ENCODE results near the gene MYRF.

The MYRF gene

DNA sequence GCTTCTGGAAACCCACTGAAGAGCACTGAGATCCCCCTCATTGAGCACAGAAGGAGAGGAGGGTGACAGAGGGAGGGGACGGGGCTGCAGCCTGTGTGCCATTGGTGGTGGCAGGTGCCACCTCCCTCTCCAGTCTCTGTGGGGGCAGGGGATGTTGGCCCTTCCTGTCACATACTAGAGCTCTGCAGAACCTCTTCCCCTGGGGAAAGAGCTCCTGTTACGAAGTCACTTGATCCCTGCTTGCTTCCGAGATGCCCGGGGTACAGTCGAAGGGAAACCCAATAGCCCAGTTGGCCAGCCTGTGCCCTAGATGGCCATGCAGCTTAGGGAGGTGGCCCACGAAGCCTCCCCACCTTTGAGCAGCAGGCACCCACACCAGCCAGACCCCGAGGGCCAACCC is 42.9 kb upstream of the MYRF start:
- Histone ChIP-seq H3K9ac (ENCODE audit: low read depth, low read length, poor library complexity, severe bottlenecking) (no peak overlapping the region), H3K4me1 (ENCODE audit: insufficient read depth, low read length, poor library complexity, severe bottlenecking) (no peaks in the 10 kb centered on the region), H3K27me3 (ENCODE audit: insufficient read depth, low read length, poor library complexity, severe bottlenecking) (no peaks in the 10 kb centered on the region), H3K79me2 (ENCODE audit: insufficient read depth, low read length) (no peaks in the 10 kb centered on the region), H2AFZ (ENCODE audit: low read length) (no peak overlapping the region), H3K36me3 (ENCODE audit: insufficient read depth, low read length) (no peaks in the 10 kb centered on the region), H3K4me2 (ENCODE audit: low read depth, low read length, poor library complexity, severe bottlenecking) (no peak overlapping the region), H3K9me3 (ENCODE audit: insufficient read depth, low read depth, low read length) (no peaks in the 10 kb centered on the region), H4K20me1 (ENCODE audit: insufficient read depth, low read length, poor library complexity, severe bottlenecking) (no peaks in the 10 kb centered on the region), H3K4me3 (ENCODE audit: low read length, poor library complexity, severe bottlenecking) (no peak overlapping the region), H3F3A (ENCODE audit: low read depth) (no peaks in the 10 kb centered on the region), H3K9me2 (replicated peaks; ENCODE audit: low read depth, low read length) (no peaks in the 10 kb centered on the region)
- TF ChIP-seq, protein P1, sequence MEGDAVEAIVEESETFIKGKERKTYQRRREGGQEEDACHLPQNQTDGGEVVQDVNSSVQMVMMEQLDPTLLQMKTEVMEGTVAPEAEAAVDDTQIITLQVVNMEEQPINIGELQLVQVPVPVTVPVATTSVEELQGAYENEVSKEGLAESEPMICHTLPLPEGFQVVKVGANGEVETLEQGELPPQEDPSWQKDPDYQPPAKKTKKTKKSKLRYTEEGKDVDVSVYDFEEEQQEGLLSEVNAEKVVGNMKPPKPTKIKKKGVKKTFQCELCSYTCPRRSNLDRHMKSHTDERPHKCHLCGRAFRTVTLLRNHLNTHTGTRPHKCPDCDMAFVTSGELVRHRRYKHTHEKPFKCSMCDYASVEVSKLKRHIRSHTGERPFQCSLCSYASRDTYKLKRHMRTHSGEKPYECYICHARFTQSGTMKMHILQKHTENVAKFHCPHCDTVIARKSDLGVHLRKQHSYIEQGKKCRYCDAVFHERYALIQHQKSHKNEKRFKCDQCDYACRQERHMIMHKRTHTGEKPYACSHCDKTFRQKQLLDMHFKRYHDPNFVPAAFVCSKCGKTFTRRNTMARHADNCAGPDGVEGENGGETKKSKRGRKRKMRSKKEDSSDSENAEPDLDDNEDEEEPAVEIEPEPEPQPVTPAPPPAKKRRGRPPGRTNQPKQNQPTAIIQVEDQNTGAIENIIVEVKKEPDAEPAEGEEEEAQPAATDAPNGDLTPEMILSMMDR (conservative IDR thresholded peaks at IDR 0.05; ENCODE audit: low read length): no peak
- TF ChIP-seq EZH2phosphoT487 (IDR thresholded peaks at IDR 0.05; ENCODE audit: borderline replicate concordance): no peak

DNA sequence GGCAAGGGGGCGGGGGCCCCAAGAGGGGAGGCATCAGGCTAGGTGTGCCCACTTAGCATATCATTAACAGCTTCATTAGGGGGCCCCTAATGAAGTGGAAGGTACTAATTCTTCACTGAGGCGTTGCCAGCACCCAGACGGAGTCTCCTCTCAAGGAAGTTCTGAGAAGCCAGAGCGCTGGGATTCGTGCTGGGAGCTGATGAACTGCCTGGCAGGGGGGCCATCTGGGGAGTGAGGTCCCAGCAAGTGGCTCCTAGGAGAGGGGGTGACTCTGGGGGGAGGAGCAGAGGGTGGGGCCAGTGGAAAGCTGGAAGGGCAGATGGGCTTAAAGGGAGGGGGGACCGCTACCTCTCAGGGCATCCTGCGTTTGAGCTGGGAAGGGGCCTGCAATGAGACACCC is 42.4 kb upstream of the MYRF start:
- Histone ChIP-seq H3K9me2 (replicated peaks; ENCODE audit: low read depth, low read length) (no peaks in the 10 kb centered on the region), H3K4me1 (ENCODE audit: insufficient read depth, low read length, poor library complexity, severe bottlenecking) (no peaks in the 10 kb centered on the region), H3K4me3 (ENCODE audit: low read length, poor library complexity, severe bottlenecking) (no peak overlapping the region), H3K9ac (ENCODE audit: low read depth, low read length, poor library complexity, severe bottlenecking) (no peak overlapping the region), H3F3A (ENCODE audit: low read depth) (no peaks in the 10 kb centered on the region), H2AFZ (ENCODE audit: low read length) (no peak overlapping the region), H3K27me3 (ENCODE audit: insufficient read depth, low read length, poor library complexity, severe bottlenecking) (no peaks in the 10 kb centered on the region), H3K36me3 (ENCODE audit: insufficient read depth, low read length) (no peaks in the 10 kb centered on the region), H3K9me3 (ENCODE audit: insufficient read depth, low read depth, low read length) (no peaks in the 10 kb centered on the region), H3K4me2 (ENCODE audit: low read depth, low read length, poor library complexity, severe bottlenecking) (no peak overlapping the region), H3K79me2 (ENCODE audit: insufficient read depth, low read length) (no peaks in the 10 kb centered on the region), H4K20me1 (ENCODE audit: insufficient read depth, low read length, poor library complexity, severe bottlenecking) (no peaks in the 10 kb centered on the region)
- no peak for TF ChIP-seq EZH2phosphoT487 (IDR thresholded peaks at IDR 0.05; ENCODE audit: borderline replicate concordance)

DNA sequence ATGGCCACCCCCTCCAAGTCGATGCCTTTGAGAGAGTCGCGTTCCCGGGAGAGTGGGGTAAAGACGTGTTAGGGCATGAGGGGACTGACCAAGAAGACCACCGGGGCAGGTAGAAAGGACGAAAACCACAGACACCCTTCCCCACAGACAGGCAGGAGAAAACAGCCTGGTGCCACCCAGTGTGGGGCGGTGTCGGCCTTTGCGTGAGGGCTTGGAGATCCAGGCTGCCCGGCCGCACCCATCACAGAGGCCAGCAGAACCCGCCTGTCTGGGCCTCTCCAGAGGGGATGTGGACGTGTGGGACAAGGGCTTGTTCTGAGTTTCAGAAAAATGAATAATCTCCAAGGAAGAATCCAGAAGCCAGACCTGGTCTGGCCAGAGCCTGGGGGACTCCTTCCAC is 41.4 kb upstream of the MYRF start:
- H3K9ac ChIP-seq (ENCODE audit: low read depth, low read length, poor library complexity, severe bottlenecking): no peak overlapping the region
- H3K79me2 ChIP-seq (ENCODE audit: insufficient read depth, low read length): no peaks in the 10 kb centered on the region
- no peaks in the 10 kb centered on the region for H3K36me3 ChIP-seq (ENCODE audit: insufficient read depth, low read length)
- H3K9me2 ChIP-seq (replicated peaks; ENCODE audit: low read depth, low read length): no peaks in the 10 kb centered on the region
- H3K27me3 ChIP-seq (ENCODE audit: insufficient read depth, low read length, poor library complexity, severe bottlenecking): no peaks in the 10 kb centered on the region
- TF ChIP-seq EZH2phosphoT487 (IDR thresholded peaks at IDR 0.05; ENCODE audit: borderline replicate concordance): no peak
- TF ChIP-seq, protein P1 (conservative IDR thresholded peaks at IDR 0.05; ENCODE audit: low read length): no peak
- H3K4me1 ChIP-seq (ENCODE audit: insufficient read depth, low read length, poor library complexity, severe bottlenecking): no peaks in the 10 kb centered on the region
- no peaks in the 10 kb centered on the region for H3K9me3 ChIP-seq (ENCODE audit: insufficient read depth, low read depth, low read length)
- no peak overlapping the region for H2AFZ ChIP-seq (ENCODE audit: low read length)
- no peaks in the 10 kb centered on the region for H3F3A ChIP-seq (ENCODE audit: low read depth)
- no peak overlapping the region for H3K4me3 ChIP-seq (ENCODE audit: low read length, poor library complexity, severe bottlenecking)
- H4K20me1 ChIP-seq (ENCODE audit: insufficient read depth, low read length, poor library complexity, severe bottlenecking): no peaks in the 10 kb centered on the region
- no peak overlapping the region for H3K4me2 ChIP-seq (ENCODE audit: low read depth, low read length, poor library complexity, severe bottlenecking)

DNA sequence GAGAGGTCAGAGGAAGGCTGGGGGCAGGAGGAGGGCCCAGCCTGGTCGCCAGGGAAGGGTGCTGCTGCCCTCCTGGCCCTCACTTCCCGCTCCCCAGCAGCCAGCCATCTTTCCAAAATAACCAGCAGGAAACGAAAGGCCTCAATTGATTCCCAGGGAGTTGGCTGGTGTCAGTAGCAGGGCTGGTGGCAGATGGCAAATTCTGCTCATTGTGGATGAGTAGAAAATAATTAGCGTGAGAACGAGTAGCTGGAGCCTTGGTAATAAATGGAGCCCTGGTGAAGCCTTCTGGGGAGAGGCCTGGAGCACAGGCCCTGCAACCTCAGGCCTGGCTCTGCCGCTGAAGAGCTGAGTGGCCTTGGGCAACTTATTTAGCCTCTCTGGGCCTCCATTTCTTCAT is 40.9 kb upstream of the MYRF start:
- Histone ChIP-seq H3F3A (ENCODE audit: low read depth) (no peaks in the 10 kb centered on the region), H3K27me3 (ENCODE audit: insufficient read depth, low read length, poor library complexity, severe bottlenecking) (no peaks in the 10 kb centered on the region), H3K9me2 (replicated peaks; ENCODE audit: low read depth, low read length) (no peaks in the 10 kb centered on the region), H3K4me2 (ENCODE audit: low read depth, low read length, poor library complexity, severe bottlenecking) (no peak overlapping the region), H3K4me3 (ENCODE audit: low read length, poor library complexity, severe bottlenecking) (no peak overlapping the region), H3K4me1 (ENCODE audit: insufficient read depth, low read length, poor library complexity, severe bottlenecking) (no peaks in the 10 kb centered on the region), H3K9me3 (ENCODE audit: insufficient read depth, low read depth, low read length) (no peaks in the 10 kb centered on the region), H3K9ac (ENCODE audit: low read depth, low read length, poor library complexity, severe bottlenecking) (no peak overlapping the region), H4K20me1 (ENCODE audit: insufficient read depth, low read length, poor library complexity, severe bottlenecking) (no peaks in the 10 kb centered on the region), H3K36me3 (ENCODE audit: insufficient read depth, low read length) (no peaks in the 10 kb centered on the region), H3K79me2 (ENCODE audit: insufficient read depth, low read length) (no peaks in the 10 kb centered on the region), H2AFZ (ENCODE audit: low read length) (no peak overlapping the region)
- TF ChIP-seq, protein P1 (conservative IDR thresholded peaks at IDR 0.05; ENCODE audit: low read length): no peak
- no peak for TF ChIP-seq EZH2phosphoT487 (IDR thresholded peaks at IDR 0.05; ENCODE audit: borderline replicate concordance)
